Endodermal cell (in vitro differentiated cells): ENCODE data around the gene SYNPO2. TPM values are rescaled to one million over a fixed set of nuclear protein-coding genes. Genes with fewer than 3 reads are reported as not detected.
A peak's percentile ranks its signal among the peaks of the same experiment; 100 is the strongest.

ENCODE experiments used
- DNase-seq: peaks from one replicate; pipeline ENCODE4 v3.0.0-alpha.2; 2017
- H3K27ac ChIP-seq: 2 replicates; pipeline ENCODE4 v1.5.1; 2013; ENCODE audit warnings: mild to moderate bottlenecking, low read depth, low read length, moderate library complexity
- H3K27me3 ChIP-seq: 2 replicates; pipeline ENCODE4 v1.6.1; 2013; ENCODE audit warnings: mild to moderate bottlenecking, low read length, moderate library complexity; ENCODE audit not compliant: insufficient read depth, control insufficient read depth, poor library complexity, severe bottlenecking
- H3K36me3 ChIP-seq: 2 replicates; pipeline ENCODE4 v1.7.0; 2013; ENCODE audit warnings: mild to moderate bottlenecking, low read length, moderate library complexity; ENCODE audit not compliant: control insufficient read depth, insufficient read depth
- H3K4me1 ChIP-seq: one replicate; pipeline ENCODE4 v1.7.0; 2013; ENCODE audit warnings: low read length; ENCODE audit not compliant: control insufficient read depth, insufficient read depth
- H3K4me3 ChIP-seq: 2 replicates; pipeline ENCODE4 v1.5.1; 2013; ENCODE audit warnings: mild to moderate bottlenecking, low read length, moderate library complexity
- H3K9ac ChIP-seq: 2 replicates; pipeline ENCODE4 v1.6.1; 2013; ENCODE audit warnings: mild to moderate bottlenecking, low read length, moderate library complexity; ENCODE audit not compliant: poor library complexity, severe bottlenecking; ENCODE audit errors: extremely low read depth
- H3K9me3 ChIP-seq: 2 replicates; pipeline ENCODE4 v1.6.1; 2013; ENCODE audit warnings: mild to moderate bottlenecking, low read length, moderate library complexity; ENCODE audit not compliant: control insufficient read depth
- H3K27ac Mint-ChIP-seq: 2 replicates; pipeline ENCODE4 v1.8.0; 2020; ENCODE audit warnings: mixed read lengths
- H3K27me3 Mint-ChIP-seq: 2 replicates; pipeline ENCODE4 v1.8.0; 2021; ENCODE audit warnings: mild to moderate bottlenecking, mixed read lengths; ENCODE audit not compliant: insufficient read depth
- H3K36me3 Mint-ChIP-seq: 2 replicates; pipeline ENCODE4 v1.8.0; 2020; ENCODE audit warnings: low read depth, mixed read lengths
- H3K4me1 Mint-ChIP-seq: 2 replicates; pipeline ENCODE4 v1.8.0; 2020; ENCODE audit warnings: mixed read lengths
- H3K4me3 Mint-ChIP-seq: 2 replicates; pipeline ENCODE4 v1.8.0; 2020; ENCODE audit warnings: mild to moderate bottlenecking, moderate library complexity, mixed read lengths
- H3K9me3 Mint-ChIP-seq: 2 replicates; pipeline ENCODE4 v1.8.0; 2020; ENCODE audit warnings: mild to moderate bottlenecking, mixed read lengths
- CTCF ChIP-seq: fragments of 200-600 bp; sonication (generic); conservative IDR thresholded peaks from 2 replicates; pipeline ENCODE4 v1.5.0; 2021; ENCODE audit warnings: antibody characterized with exemption, mild to moderate bottlenecking
- WGBS, 2 experiments: methylation state at CpG; one replicate each; pipeline versions ENCODE4 v1.1.5 to v1.1.7; 2013; ENCODE audit warnings: missing lambda C conversion rate in 2 of 2, mixed read lengths in 1 of 2; ENCODE audit not compliant: insufficient coverage in 1 of 2, insufficient read length in 1 of 2; 5-methylcytosine and 5-hydroxymethylcytosine counted together
- total RNA-seq, 2 donors: library from RNA; stranded (reverse); fragmentation: NEBNext Ultra II Directional in 1 of 2; extraction: Animal tissue kit (Norgen Biotek cat#: 25700) in 1 of 2; gene quantifications; 2 replicates in 1 of 2; 3 replicates in 1 of 2; pipeline ENCODE4 v1.2.1, GENCODE V29; 2021

The SYNPO2 gene
- total RNA-seq, 2 donors from 2014 or later, result 0.09 to 0.37 TPM

- Histone ChIP-seq H3K27ac (no peak overlapping the region), H3K36me3 (no peaks in the 10 kb centered on the region), H3K4me3 (no peak overlapping the region), H3K9me3 (no peaks in the 10 kb centered on the region), H3K9ac (no peak overlapping the region), H3K4me1 (no peaks in the 10 kb centered on the region), H3K27me3 (peaks cover 18% of the 10 kb centered on the region)
- Mint-ChIP-seq H3K27me3 (peaks cover 16% of the 10 kb centered on the region), H3K9me3 (no peaks in the 10 kb centered on the region), H3K27ac (no peak overlapping the region), H3K4me3 (no peak overlapping the region), H3K4me1 (peaks cover 7% of the 10 kb centered on the region), H3K36me3 (no peaks in the 10 kb centered on the region)
- TF ChIP-seq CTCF, result no peak
- DNase-seq, result no peak
- 78 to 86% methylated on average over 1 to 3 of the region's 3 CpGs for WGBS, 2 experiments
Measured at GRCh38 chr4:118884716-118885115, 3.9 kb upstream of the SYNPO2 start.

- peaks cover 18% of the 10 kb centered on the region for H3K27me3 Mint-ChIP-seq
- H3K4me1 Mint-ChIP-seq, result peaks cover 7% of the 10 kb centered on the region
- Histone ChIP-seq H3K27me3 (peaks cover 20% of the 10 kb centered on the region), H3K9ac (no peak overlapping the region), H3K4me3 (peak overlapping the region; percentile 70), H3K4me1 (no peaks in the 10 kb centered on the region), H3K9me3 (no peaks in the 10 kb centered on the region), H3K27ac (no peak overlapping the region), H3K36me3 (no peaks in the 10 kb centered on the region)
- WGBS, 2 experiments, result 73 to 89% methylated on average over 3 to 4 of the region's 4 CpGs
- H3K9me3 Mint-ChIP-seq, result no peaks in the 10 kb centered on the region
- no peak for TF ChIP-seq CTCF
- H3K27ac Mint-ChIP-seq, result no peak overlapping the region
- H3K4me3 Mint-ChIP-seq, result peak overlapping the region; percentile 44
- no peaks in the 10 kb centered on the region for H3K36me3 Mint-ChIP-seq
- DNase-seq, result no peak
Measured at GRCh38 chr4:118889312-118889691, 648 bp downstream of the SYNPO2 start.

- H3K4me1 ChIP-seq, result no peaks in the 10 kb centered on the region
Measured at GRCh38 chr4:118894034-118894433, 5.4 kb downstream of the SYNPO2 start.

More at GRCh38 chr4:118894034-118894433, 5.4 kb downstream of the SYNPO2 start:
- TF ChIP-seq CTCF, result no peak
- Histone ChIP-seq H3K27ac (no peak overlapping the region), H3K36me3 (no peaks in the 10 kb centered on the region), H3K9me3 (no peaks in the 10 kb centered on the region), H3K27me3 (peaks cover 8% of the 10 kb centered on the region), H3K9ac (no peak overlapping the region), H3K4me3 (no peak overlapping the region)
- Mint-ChIP-seq H3K9me3 (no peaks in the 10 kb centered on the region), H3K27ac (no peak overlapping the region), H3K36me3 (no peaks in the 10 kb centered on the region), H3K27me3 (peaks cover 6% of the 10 kb centered on the region), H3K4me3 (no peak overlapping the region), H3K4me1 (peaks cover 3% of the 10 kb centered on the region)
- no peak for DNase-seq
- 87% methylated on average over 3 of the region's 3 CpGs; no CpG with 5 or more reads in 1 of the 2 experiments for WGBS, 2 experiments
